B cell (primary cell): ENCODE data around the gene PTPN20. TPM values are rescaled to one million over a fixed set of nuclear protein-coding genes. Genes with fewer than 3 reads are reported as not detected.

Experiments used
- ATAC-seq: fragments of 200-7000 bp; cut with Tn5 transposase; one replicate; pipeline ENCODE4 v1.10.0; 2021; ENCODE audit warnings: low read depth, mild to moderate bottlenecking, moderate number of reproducible peaks, moderate library complexity
- CTCF ChIA-PET: fragments of 350-600 bp; sonication (Branson Sonifier 250); formaldehyde crosslinking; loops from one replicate; lab custom pipeline; 2021; ENCODE audit warnings: antibody characterized with exemption, inconsistent platforms; lab: Charles Lee
- POLR2A ChIA-PET: fragments of 350-600 bp; sonication (Branson Sonifier 250); formaldehyde crosslinking; loops from one replicate; lab custom pipeline; 2021; ENCODE audit warnings: antibody characterized with exemption; lab: Charles Lee
- DNase-seq: peaks from one replicate; pipeline ENCODE4 v3.0.0; 2013
- H2AFZ ChIP-seq: 2 replicates; pipeline ENCODE4 v1.6.1; 2012; ENCODE audit warnings: mild to moderate bottlenecking, low read depth, low read length; ENCODE audit not compliant: insufficient read depth, poor library complexity, severe bottlenecking
- H3K27ac ChIP-seq, 2 donors: 1 replicate in 1 of 2; 2 replicates in 1 of 2; pipeline ENCODE4 v1.5.1; 2012 to 2013; ENCODE audit warnings: low read length in 2 of 2, mild to moderate bottlenecking in 2 of 2, moderate library complexity in 1 of 2
- H3K27me3 ChIP-seq, 4 experiments: fragments of 200-600 bp in 1 of 4; sonication (generic) in 1 of 4; replicated peaks in 1 of 4; 1 replicate in 2 of 4; 2 replicates in 2 of 4; pipeline versions ENCODE4 v1.6.1 to v1.7.0; 2013 to 2016; ENCODE audit warnings: low read length in 3 of 4, mild to moderate bottlenecking in 2 of 4, mixed read lengths in 1 of 4, moderate library complexity in 1 of 4; ENCODE audit not compliant: insufficient read depth in 4 of 4, control insufficient read depth in 3 of 4; ENCODE audit errors: control extremely low read depth in 1 of 4
- H3K36me3 ChIP-seq, 2 experiments: replicated peaks in 1 of 2; 1 replicate in 1 of 2; 2 replicates in 1 of 2; pipeline versions ENCODE4 v1.6.1 to v1.7.1; 2013; ENCODE audit warnings: low read length in 1 of 2; ENCODE audit not compliant: insufficient read depth in 2 of 2, control insufficient read depth in 1 of 2; ENCODE audit errors: control extremely low read depth in 1 of 2, extremely low read depth in 1 of 2
- H3K4me1 ChIP-seq, 2 donors: fragments of 200-600 bp in 1 of 2; sonication (generic) in 1 of 2; 1 replicate in 1 of 2; 2 replicates in 1 of 2; pipeline versions ENCODE4 v1.5.1 to v1.6.1; 2013 to 2017; ENCODE audit warnings: low read length in 2 of 2; ENCODE audit not compliant: control insufficient read depth in 2 of 2, insufficient read depth in 2 of 2
- H3K4me2 ChIP-seq: replicated peaks from 2 replicates; pipeline ENCODE3; 2012; ENCODE audit warnings: mild to moderate bottlenecking, low read depth, low read length; ENCODE audit not compliant: poor library complexity, severe bottlenecking
- H3K4me3 ChIP-seq, 5 experiments: fragments of 200-600 bp in 1 of 5; sonication (generic) in 1 of 5; 1 replicate in 3 of 5; 2 replicates in 2 of 5; pipeline versions ENCODE4 v1.5.1 to v1.7.0; 2011 to 2016; ENCODE audit warnings: low read length in 4 of 5, mild to moderate bottlenecking in 4 of 5, low read depth in 2 of 5, control low read depth in 1 of 5, moderate library complexity in 1 of 5; ENCODE audit not compliant: insufficient read depth in 1 of 5; ENCODE audit errors: control extremely low read depth in 1 of 5, extremely low read depth in 1 of 5
- H3K79me2 ChIP-seq: fragments of 200-600 bp; sonication (generic); one replicate; pipeline ENCODE4 v1.6.0; 2016; ENCODE audit warnings: low read length; ENCODE audit not compliant: control insufficient read depth, insufficient read depth
- H3K9ac ChIP-seq: fragments of 200-600 bp; sonication (generic); 2 replicates; pipeline ENCODE4 v1.6.1; 2017; ENCODE audit warnings: mild to moderate bottlenecking, low read length, moderate library complexity
- H3K9me3 ChIP-seq, 3 donors: one replicate each; pipeline versions ENCODE4 v1.6.1 to v1.7.1; 2013; ENCODE audit warnings: low read length in 2 of 3; ENCODE audit not compliant: control insufficient read depth in 2 of 3, insufficient read depth in 1 of 3; ENCODE audit errors: control extremely low read depth in 1 of 3
- H4K20me1 ChIP-seq: 2 replicates; pipeline ENCODE4 v1.6.0; 2012; ENCODE audit warnings: mild to moderate bottlenecking, low read length; ENCODE audit not compliant: insufficient read depth, control insufficient read depth, poor library complexity, severe bottlenecking
- H3K27ac Mint-ChIP-seq: one replicate; pipeline ENCODE4 v1.8.0; 2021; ENCODE audit warnings: mixed read lengths
- H3K27me3 Mint-ChIP-seq: one replicate; pipeline ENCODE4 v1.8.0; 2021; ENCODE audit warnings: mixed read lengths
- H3K4me1 Mint-ChIP-seq: one replicate; pipeline ENCODE4 v1.8.0; 2021; ENCODE audit warnings: mixed read lengths
- H3K4me3 Mint-ChIP-seq: one replicate; pipeline ENCODE4 v1.8.0; 2021; ENCODE audit warnings: mixed read lengths
- H3K9me3 Mint-ChIP-seq: one replicate; pipeline ENCODE4 v1.8.0; 2022; ENCODE audit warnings: mixed read lengths; ENCODE audit not compliant: insufficient read depth
- CTCF ChIP-seq: fragments of 200-600 bp; IDR thresholded peaks from one replicate; pipeline ENCODE4 v1.8.0; 2022; ENCODE audit warnings: antibody characterized with exemption, mild to moderate bottlenecking
- EZH2 ChIP-seq: IDR thresholded peaks from 2 replicates; pipeline ENCODE4 v1.6.1; 2012; ENCODE audit warnings: borderline replicate concordance, low read depth, mild to moderate bottlenecking, moderate library complexity, low read length; ENCODE audit not compliant: insufficient read depth, poor library complexity, severe bottlenecking
- WGBS: methylation state at CpG from one replicate; pipeline ENCODE4 v1.1.5; 2013; ENCODE audit warnings: missing lambda C conversion rate; ENCODE audit not compliant: insufficient coverage; 5-methylcytosine and 5-hydroxymethylcytosine counted together
- intact Hi-C: fragments of 100-400 bp; cut with micrococcal nuclease; formaldehyde crosslinking; loops from one replicate; pipeline ENCODE4 v1.10.0; 2022
- polyA plus RNA-seq: library from polyadenylated mRNA; depleted of rRNA; stranded (reverse); fragments of >200 nt; gene quantifications from 2 replicates; pipeline ENCODE4 v1.2.3, GENCODE V29; 2012
- total RNA-seq, 2 donors: library from RNA; stranded (reverse); fragments of 120-200 nt in 1 of 2; gene quantifications; 1 replicate in 1 of 2; 2 replicates in 1 of 2; pipeline versions ENCODE4 v1.2.3 to v1.2.4, GENCODE V29; 2013 to 2022

PTPN20 gene
- total and polyA plus RNA-seq, 2 donors (not counting 1 experiment from before 2014, with no cell fraction given): 0.24 to 4.2 TPM

GRCh38 chr10:47044741-47045140 lies 133.5 kb downstream of the PTPN20 start:
- Histone ChIP-seq H2AFZ (no peak overlapping the region), H3K27ac (no peak overlapping the region), H3K36me3 (no peaks in the 10 kb centered on the region), H3K4me3 (no peak overlapping the region), H3K27me3 (no peaks in the 10 kb centered on the region), H3K9me3 (no peaks in the 10 kb centered on the region), H3K9ac (no peak overlapping the region), H3K4me2 (no peak overlapping the region), H4K20me1 (no peaks in the 10 kb centered on the region), H3K4me1 (no peaks in the 10 kb centered on the region), H3K79me2 (no peaks in the 10 kb centered on the region)
- no peak overlapping the region for H3K27ac Mint-ChIP-seq
- no peaks in the 10 kb centered on the region for H3K9me3 Mint-ChIP-seq
- TF ChIP-seq EZH2 (no peak), CTCF (no peak)
- no peaks in the 10 kb centered on the region for H3K4me1 Mint-ChIP-seq
- 88% methylated on average over 2 of the region's 2 CpGs for WGBS
- peaks cover 3% of the 10 kb centered on the region for H3K27me3 Mint-ChIP-seq
- ATAC-seq (no peak), DNase-seq (no peak)
- ChIA-PET CTCF (interaction anchor here (1.2 to 9.0 kb wide), 2 partner anchors 20 to 267 kb away, joined by 4 to 201 read pairs; no protein-coding TSS in a partner anchor), POLR2A (no interaction called here)
- intact Hi-C loops: no loop called here
- no peak overlapping the region for H3K4me3 Mint-ChIP-seq

GRCh38 chr10:47045331-47045861 lies 134.2 kb downstream of the PTPN20 start:
- Mint-ChIP-seq H3K27me3 (peaks cover 3% of the 10 kb centered on the region), H3K4me1 (no peaks in the 10 kb centered on the region), H3K4me3 (no peak overlapping the region), H3K27ac (no peak overlapping the region), H3K9me3 (no peaks in the 10 kb centered on the region)
- CTCF ChIA-PET: interaction anchor here (0.7 to 9.0 kb wide), 6 partner anchors 10 to 295 kb away, joined by 3 to 201 read pairs (median 4); no protein-coding TSS in a partner anchor
- no peaks in the 10 kb centered on the region for H3K36me3 ChIP-seq
- H3K4me3 ChIP-seq: no peak overlapping the region
- no peak overlapping the region for H3K9ac ChIP-seq
- POLR2A ChIA-PET: no interaction called here
- TF ChIP-seq CTCF (no peak), EZH2 (no peak)
- no peaks in the 10 kb centered on the region for H3K9me3 ChIP-seq
- H3K4me1 ChIP-seq: no peaks in the 10 kb centered on the region
- WGBS: 91% methylated on average over 8 of the region's 8 CpGs
- ATAC-seq (no peak), DNase-seq (no peak)
- no peak overlapping the region for H3K27ac ChIP-seq
- no peak overlapping the region for H3K4me2 ChIP-seq
- H3K27me3 ChIP-seq: no peaks in the 10 kb centered on the region
- no peaks in the 10 kb centered on the region for H4K20me1 ChIP-seq
- intact Hi-C loops: no loop called here
- H2AFZ ChIP-seq: no peak overlapping the region
- no peaks in the 10 kb centered on the region for H3K79me2 ChIP-seq
